ENCODE data around the gene CHAMP1. TPM values are rescaled to one million over a fixed set of nuclear protein-coding genes. Genes with fewer than 3 reads are reported as not detected.
A peak's percentile ranks its signal among the peaks of the same experiment; 100 is the strongest.

CHAMP1 gene
- total and polyA plus RNA-seq, 2 of the 13 experiments (the other 11 are each of a cell fraction or from before 2014, with no cell fraction given), result 8.4 to 9.7 TPM

DNA sequence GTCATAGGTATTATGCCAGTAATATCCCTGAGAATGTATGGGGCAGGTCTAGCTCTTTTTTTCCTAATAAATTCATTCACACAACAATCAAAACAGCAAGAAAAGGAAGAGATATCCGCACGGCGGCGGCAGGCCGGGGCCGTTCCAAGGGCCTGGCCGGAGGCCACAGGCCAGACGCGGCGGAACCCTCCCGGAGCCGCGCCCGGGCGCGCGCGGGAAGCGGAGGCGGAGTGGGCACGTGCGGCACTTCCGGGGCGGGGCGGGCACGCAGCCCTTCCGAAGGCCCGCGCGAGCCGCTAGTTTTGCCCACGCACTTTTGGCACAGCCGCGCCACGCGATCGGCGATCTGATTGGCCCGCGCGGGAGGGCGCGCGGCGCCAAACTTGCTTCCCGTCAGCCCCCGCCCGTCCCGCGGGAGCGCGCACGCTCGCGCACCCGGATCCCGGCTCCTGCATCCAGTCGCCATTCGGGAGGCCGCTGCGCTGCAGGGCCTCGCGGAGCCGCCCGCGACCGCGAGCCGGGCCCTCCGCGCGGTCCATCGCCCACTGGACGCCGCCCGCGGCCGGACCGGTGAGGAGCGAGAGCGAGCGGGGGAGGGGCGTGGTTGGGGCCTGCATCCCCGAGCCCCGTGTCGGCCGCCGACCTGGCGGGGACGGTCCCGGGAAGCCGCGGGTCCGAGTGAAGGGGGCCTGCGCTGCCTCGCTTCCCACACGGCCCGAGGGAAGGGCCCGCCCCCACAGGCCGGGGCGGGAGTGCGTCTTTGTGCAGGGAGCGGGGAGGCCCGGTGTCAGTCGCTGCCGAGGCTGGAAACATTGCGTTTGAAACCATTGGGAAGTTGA lies at the start of gene CHAMP1 (continued):
- TF ChIP-seq PTBP1 (IDR thresholded peaks at IDR 0.05; ENCODE audit: low read depth, low read length, poor library complexity, severe bottlenecking), result no peak
- TF ChIP-seq SMAD1 (CRISPR knock-in tag; IDR thresholded peaks at IDR 0.05; ENCODE audit: borderline replicate concordance, low read depth), result no peak
- TF ChIP-seq KAT7 (CRISPR knock-in tag; IDR thresholded peaks at IDR 0.05; ENCODE audit: borderline replicate concordance), result no peak
- TF ChIP-seq SNAPC4 (CRISPR knock-in tag; IDR thresholded peaks at IDR 0.05), result no peak
- no peak for TF ChIP-seq SYNCRIP (IDR thresholded peaks at IDR 0.05; ENCODE audit: insufficient read depth, low read depth, low read length)
- peak; percentile 96 for TF ChIP-seq POGK (CRISPR knock-in tag; conservative IDR thresholded peaks at IDR 0.05)
- no peak for TF ChIP-seq KLF9 (CRISPR knock-in tag; IDR thresholded peaks at IDR 0.05; ENCODE audit: low read depth)
- TF ChIP-seq, protein P1, sequence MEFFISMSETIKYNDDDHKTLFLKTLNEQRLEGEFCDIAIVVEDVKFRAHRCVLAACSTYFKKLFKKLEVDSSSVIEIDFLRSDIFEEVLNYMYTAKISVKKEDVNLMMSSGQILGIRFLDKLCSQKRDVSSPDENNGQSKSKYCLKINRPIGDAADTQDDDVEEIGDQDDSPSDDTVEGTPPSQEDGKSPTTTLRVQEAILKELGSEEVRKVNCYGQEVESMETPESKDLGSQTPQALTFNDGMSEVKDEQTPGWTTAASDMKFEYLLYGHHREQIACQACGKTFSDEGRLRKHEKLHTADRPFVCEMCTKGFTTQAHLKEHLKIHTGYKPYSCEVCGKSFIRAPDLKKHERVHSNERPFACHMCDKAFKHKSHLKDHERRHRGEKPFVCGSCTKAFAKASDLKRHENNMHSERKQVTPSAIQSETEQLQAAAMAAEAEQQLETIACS (CRISPR knock-in tag; IDR thresholded peaks at IDR 0.05), result peak; percentile 98
- TF ChIP-seq, protein P2, sequence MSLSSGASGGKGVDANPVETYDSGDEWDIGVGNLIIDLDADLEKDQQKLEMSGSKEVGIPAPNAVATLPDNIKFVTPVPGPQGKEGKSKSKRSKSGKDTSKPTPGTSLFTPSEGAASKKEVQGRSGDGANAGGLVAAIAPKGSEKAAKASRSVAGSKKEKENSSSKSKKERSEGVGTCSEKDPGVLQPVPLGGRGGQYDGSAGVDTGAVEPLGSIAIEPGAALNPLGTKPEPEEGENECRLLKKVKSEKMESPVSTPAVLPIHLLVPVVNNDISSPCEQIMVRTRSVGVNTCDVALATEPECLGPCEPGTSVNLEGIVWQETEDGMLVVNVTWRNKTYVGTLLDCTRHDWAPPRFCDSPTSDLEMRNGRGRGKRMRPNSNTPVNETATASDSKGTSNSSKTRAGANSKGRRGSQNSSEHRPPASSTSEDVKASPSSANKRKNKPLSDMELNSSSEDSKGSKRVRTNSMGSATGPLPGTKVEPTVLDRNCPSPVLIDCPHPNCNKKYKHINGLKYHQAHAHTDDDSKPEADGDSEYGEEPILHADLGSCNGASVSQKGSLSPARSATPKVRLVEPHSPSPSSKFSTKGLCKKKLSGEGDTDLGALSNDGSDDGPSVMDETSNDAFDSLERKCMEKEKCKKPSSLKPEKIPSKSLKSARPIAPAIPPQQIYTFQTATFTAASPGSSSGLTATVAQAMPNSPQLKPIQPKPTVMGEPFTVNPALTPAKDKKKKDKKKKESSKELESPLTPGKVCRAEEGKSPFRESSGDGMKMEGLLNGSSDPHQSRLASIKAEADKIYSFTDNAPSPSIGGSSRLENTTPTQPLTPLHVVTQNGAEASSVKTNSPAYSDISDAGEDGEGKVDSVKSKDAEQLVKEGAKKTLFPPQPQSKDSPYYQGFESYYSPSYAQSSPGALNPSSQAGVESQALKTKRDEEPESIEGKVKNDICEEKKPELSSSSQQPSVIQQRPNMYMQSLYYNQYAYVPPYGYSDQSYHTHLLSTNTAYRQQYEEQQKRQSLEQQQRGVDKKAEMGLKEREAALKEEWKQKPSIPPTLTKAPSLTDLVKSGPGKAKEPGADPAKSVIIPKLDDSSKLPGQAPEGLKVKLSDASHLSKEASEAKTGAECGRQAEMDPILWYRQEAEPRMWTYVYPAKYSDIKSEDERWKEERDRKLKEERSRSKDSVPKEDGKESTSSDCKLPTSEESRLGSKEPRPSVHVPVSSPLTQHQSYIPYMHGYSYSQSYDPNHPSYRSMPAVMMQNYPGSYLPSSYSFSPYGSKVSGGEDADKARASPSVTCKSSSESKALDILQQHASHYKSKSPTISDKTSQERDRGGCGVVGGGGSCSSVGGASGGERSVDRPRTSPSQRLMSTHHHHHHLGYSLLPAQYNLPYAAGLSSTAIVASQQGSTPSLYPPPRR (CRISPR knock-in tag; IDR thresholded peaks at IDR 0.05; ENCODE audit: borderline replicate concordance), result no peak
- peak; percentile 68 for TF ChIP-seq MXD3 (CRISPR knock-in tag; IDR thresholded peaks at IDR 0.05)
- TF ChIP-seq ZC3H4 (CRISPR knock-in tag; IDR thresholded peaks at IDR 0.05; ENCODE audit: borderline replicate concordance), result no peak
- no peak for TF ChIP-seq ADNP (CRISPR knock-in tag; IDR thresholded peaks at IDR 0.05)
- TF ChIP-seq ZNF24 (IDR thresholded peaks at IDR 0.05), result no peak
- TF ChIP-seq ZNF672 (CRISPR knock-in tag; IDR thresholded peaks at IDR 0.05), result no peak
